ENCODE measurements around the gene IDH3G. TPM values are rescaled to one million over a fixed set of nuclear protein-coding genes. Genes with fewer than 3 reads are reported as not detected.
A peak's percentile ranks its signal among the peaks of the same experiment; 100 is the strongest.

The IDH3G gene
- total RNA-seq, 2 experiments from 2014 or later, result 51.8 to 52.5 TPM

DNA sequence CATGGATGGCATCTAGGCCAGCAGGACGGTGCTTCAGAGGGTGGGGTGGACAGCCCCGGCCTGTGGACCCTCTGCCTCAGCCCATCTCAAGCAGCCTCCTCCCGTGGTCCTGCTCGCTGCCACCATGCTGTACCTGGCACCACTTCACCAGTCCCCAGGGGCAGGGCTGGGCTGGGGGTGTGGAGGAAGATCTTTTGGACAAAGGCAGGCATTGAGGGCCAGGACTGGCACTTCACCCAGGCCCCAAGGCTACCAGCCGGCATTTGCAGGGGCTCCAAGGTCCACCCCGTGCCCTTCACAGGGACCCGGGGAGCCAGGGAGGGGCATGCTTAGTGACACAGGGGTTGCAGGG is 29.4 kb downstream of the IDH3G start:
- no peak for DNase-seq (ENCODE audit: low spot score)
- Histone ChIP-seq H3K4me2 (ENCODE audit: low read length) (no peak overlapping the region), H3K4me3 (ENCODE audit: low read depth, low read length, poor library complexity, severe bottlenecking) (no peak overlapping the region), H3K27ac (ENCODE audit: low read depth, low read length, poor library complexity, severe bottlenecking) (no peak overlapping the region), H3K4me1 (ENCODE audit: insufficient read depth, low read length, poor library complexity, severe bottlenecking) (peaks cover 6% of the 10 kb centered on the region), H3K36me3 (ENCODE audit: insufficient read depth, low read length) (no peaks in the 10 kb centered on the region), H2AFZ (ENCODE audit: low read length) (no peak overlapping the region), H3K9me3 (ENCODE audit: low read length) (no peaks in the 10 kb centered on the region), H3K9me2 (ENCODE audit: insufficient read depth, low read length) (no peaks in the 10 kb centered on the region), H4K20me1 (ENCODE audit: insufficient read depth, low read length) (no peaks in the 10 kb centered on the region), H3K79me2 (ENCODE audit: insufficient read depth, low read depth, low read length) (no peaks in the 10 kb centered on the region)
- ChIA-PET POLR2A (no interaction called here), CTCF (ENCODE audit: unreplicated experiment) (no interaction called here)
- no peak for TF ChIP-seq EZH2phosphoT487 (IDR thresholded peaks at IDR 0.05; ENCODE audit: borderline replicate concordance, low read depth, low read length)
- TF ChIP-seq, protein P1, sequence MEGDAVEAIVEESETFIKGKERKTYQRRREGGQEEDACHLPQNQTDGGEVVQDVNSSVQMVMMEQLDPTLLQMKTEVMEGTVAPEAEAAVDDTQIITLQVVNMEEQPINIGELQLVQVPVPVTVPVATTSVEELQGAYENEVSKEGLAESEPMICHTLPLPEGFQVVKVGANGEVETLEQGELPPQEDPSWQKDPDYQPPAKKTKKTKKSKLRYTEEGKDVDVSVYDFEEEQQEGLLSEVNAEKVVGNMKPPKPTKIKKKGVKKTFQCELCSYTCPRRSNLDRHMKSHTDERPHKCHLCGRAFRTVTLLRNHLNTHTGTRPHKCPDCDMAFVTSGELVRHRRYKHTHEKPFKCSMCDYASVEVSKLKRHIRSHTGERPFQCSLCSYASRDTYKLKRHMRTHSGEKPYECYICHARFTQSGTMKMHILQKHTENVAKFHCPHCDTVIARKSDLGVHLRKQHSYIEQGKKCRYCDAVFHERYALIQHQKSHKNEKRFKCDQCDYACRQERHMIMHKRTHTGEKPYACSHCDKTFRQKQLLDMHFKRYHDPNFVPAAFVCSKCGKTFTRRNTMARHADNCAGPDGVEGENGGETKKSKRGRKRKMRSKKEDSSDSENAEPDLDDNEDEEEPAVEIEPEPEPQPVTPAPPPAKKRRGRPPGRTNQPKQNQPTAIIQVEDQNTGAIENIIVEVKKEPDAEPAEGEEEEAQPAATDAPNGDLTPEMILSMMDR (conservative IDR thresholded peaks at IDR 0.05; ENCODE audit: low read length), result no peak
- intact Hi-C loops (cut with micrococcal nuclease; ENCODE audit: unreplicated experiment), result loop anchor here (1.0 to 10.0 kb wide), 4 partner anchors 70 to 183 kb away; partner anchors contain the start of genes PDZD4 and SLC6A8
- no TSS peak for BruUV-seq (replicated peaks)

DNA sequence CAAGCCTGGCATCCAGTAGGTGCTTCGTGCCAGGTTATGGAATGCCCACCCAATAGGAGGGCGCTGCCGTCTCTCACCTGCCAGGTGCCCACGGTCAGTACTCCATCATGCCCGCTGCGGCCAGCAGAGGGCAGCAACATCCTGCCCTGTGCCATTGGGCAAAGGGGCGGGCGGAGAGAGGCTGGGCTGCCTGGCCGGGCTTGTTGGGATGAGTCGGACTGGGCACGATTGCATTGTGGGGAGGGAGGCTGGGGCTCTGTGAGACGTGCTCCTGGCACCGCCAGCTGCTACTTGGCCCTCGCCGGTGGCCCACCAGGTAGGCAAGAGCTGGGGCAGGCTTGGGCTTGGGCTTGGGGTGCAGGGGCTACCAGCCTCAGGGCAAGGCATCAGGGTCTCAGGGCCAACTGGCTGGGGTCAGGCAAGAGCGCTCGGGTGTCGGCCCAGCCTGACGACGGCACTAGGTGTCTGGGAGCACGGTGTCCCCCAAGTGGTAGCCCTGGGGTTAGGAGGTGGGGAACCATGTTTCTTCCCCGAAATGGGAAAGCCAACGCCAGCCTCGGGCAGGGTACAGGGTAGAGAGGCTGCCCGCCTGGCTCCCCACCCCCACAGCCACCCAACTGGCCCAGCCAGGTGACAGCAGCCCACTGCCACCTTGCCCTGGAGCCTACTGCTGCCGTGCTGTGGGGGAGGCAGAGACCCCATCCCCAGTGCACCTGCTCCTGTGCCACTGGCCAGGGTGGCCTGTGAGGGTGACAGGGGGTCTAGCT is 30.0 kb downstream of the IDH3G start, which contains the start of gene PLXNB3:
Gene PLXNB3 (plus strand): TSS at position 261 of the 767 bp plus-strand sequence. CDS start 1,287 bp downstream, outside the sequence.
- H4K20me1 ChIP-seq (ENCODE audit: insufficient read depth, low read length), result no peaks in the 10 kb centered on the region
- no peak within 1 kb of the TSS for H2AFZ ChIP-seq (ENCODE audit: low read length)
- H3K9me2 ChIP-seq (ENCODE audit: insufficient read depth, low read length), result no peaks in the 10 kb centered on the region
- H3K4me2 ChIP-seq (ENCODE audit: low read length), result no peak within 1 kb of the TSS
- peak; percentile 64 for DNase-seq (ENCODE audit: low spot score)
- intact Hi-C loops (cut with micrococcal nuclease; ENCODE audit: unreplicated experiment), result loop anchor here (1.0 to 10.0 kb wide), 4 partner anchors 71 to 183 kb away; partner anchors contain the start of genes PDZD4 and SLC6A8
- H3K27ac ChIP-seq (ENCODE audit: low read depth, low read length, poor library complexity, severe bottlenecking), result no peak within 1 kb of the TSS
- BruUV-seq (replicated peaks), result no TSS peak
- ChIA-PET CTCF (ENCODE audit: unreplicated experiment) (no interaction called here), POLR2A (no interaction called here)
- no peaks in the 10 kb centered on the region for H3K79me2 ChIP-seq (ENCODE audit: insufficient read depth, low read depth, low read length)
- no peaks in the 10 kb centered on the region for H3K9me3 ChIP-seq (ENCODE audit: low read length)
- H3K4me1 ChIP-seq (ENCODE audit: insufficient read depth, low read length, poor library complexity, severe bottlenecking), result peaks cover 6% of the 10 kb centered on the region
- no peak within 1 kb of the TSS for H3K4me3 ChIP-seq (ENCODE audit: low read depth, low read length, poor library complexity, severe bottlenecking)
- H3K36me3 ChIP-seq (ENCODE audit: insufficient read depth, low read length), result no peaks in the 10 kb centered on the region
- TF ChIP-seq, protein P1 (conservative IDR thresholded peaks at IDR 0.05; ENCODE audit: low read length), result peak; percentile 78
- TF ChIP-seq EZH2phosphoT487 (IDR thresholded peaks at IDR 0.05; ENCODE audit: borderline replicate concordance, low read depth, low read length), result no peak
